GM12891 (cell line): ENCODE measurements around the gene HOXB7.

ENCODE experiments used
- PAX5 ChIP-seq: IDR thresholded peaks from 2 replicates; pipeline ENCODE4 v1.6.1; 2011; ENCODE audit warnings: low read length, moderate library complexity, mild to moderate bottlenecking; ENCODE audit not compliant: insufficient read depth, severe bottlenecking
- POLR2A ChIP-seq: IDR thresholded peaks from 2 replicates; pipeline ENCODE4 v1.6.1; 2011; ENCODE audit warnings: low read depth, low read length, control low read depth
- POLR2AphosphoS5 ChIP-seq: IDR thresholded peaks from 2 replicates; pipeline ENCODE4 v1.6.1; 2011; ENCODE audit warnings: low read depth, low read length, control low read depth
- POU2F2 ChIP-seq: IDR thresholded peaks from 2 replicates; pipeline ENCODE4 v1.6.1; 2011; ENCODE audit warnings: low read depth, mild to moderate bottlenecking, control low read depth, low read length, moderate library complexity
- SPI1 ChIP-seq: IDR thresholded peaks from 2 replicates; pipeline ENCODE4 v1.6.1; 2011; ENCODE audit warnings: low read depth, low read length, control low read depth
- TAF1 ChIP-seq: IDR thresholded peaks from 2 replicates; pipeline ENCODE4 v1.6.1; 2011; ENCODE audit warnings: low read depth, low read length, control low read depth

- no peak for TF ChIP-seq POLR2A
- TF ChIP-seq POLR2AphosphoS5: no peak
- no peak for TF ChIP-seq TAF1
- no peak for TF ChIP-seq POU2F2
- TF ChIP-seq SPI1: no peak
- no peak for TF ChIP-seq PAX5
Observed at GRCh38 chr17:48600244-48601098, 10.3 kb downstream of the HOXB7 start.
